Smooth muscle cell (in vitro differentiated cells): ENCODE measurements around the gene DUSP10. TPM values are rescaled to one million over a fixed set of nuclear protein-coding genes. Genes with fewer than 3 reads are reported as not detected.

Experiments
- DNase-seq: peaks from one replicate; lab custom pipeline; 2025; ENCODE audit not compliant: unreplicated experiment; lab: John Stamatoyannopoulos, UW
- H2AFZ ChIP-seq: fragments of 200-600 bp; sonication (generic); 2 replicates; pipeline ENCODE4 v1.6.0; 2016; ENCODE audit warnings: antibody characterized with exemption, low read depth, mild to moderate bottlenecking
- H3F3A ChIP-seq: fragments of 200-600 bp; sonication (generic); 2 replicates; pipeline ENCODE4 v1.6.0; 2017; ENCODE audit warnings: antibody characterized with exemption, low read depth
- H3K27ac ChIP-seq: fragments of 200-600 bp; sonication (generic); 2 replicates; pipeline ENCODE4 v1.5.1; 2016; ENCODE audit warnings: low read depth, mild to moderate bottlenecking
- H3K27me3 ChIP-seq: fragments of 200-600 bp; sonication (generic); 2 replicates; pipeline ENCODE4 v1.6.1; 2016; ENCODE audit warnings: low read depth, mild to moderate bottlenecking
- H3K36me3 ChIP-seq: fragments of 200-600 bp; sonication (generic); 2 replicates; pipeline ENCODE4 v1.5.1; 2016; ENCODE audit warnings: low read depth
- H3K4me1 ChIP-seq: fragments of 200-600 bp; sonication (generic); 2 replicates; pipeline ENCODE4 v1.5.1; 2016; ENCODE audit warnings: low read depth
- H3K4me2 ChIP-seq: fragments of 200-600 bp; sonication (generic); 2 replicates; pipeline ENCODE4 v1.6.0; 2016; ENCODE audit warnings: mild to moderate bottlenecking
- H3K4me3 ChIP-seq: fragments of 200-600 bp; sonication (generic); 2 replicates; pipeline ENCODE4 v1.5.1; 2016; ENCODE audit warnings: mild to moderate bottlenecking
- H3K79me2 ChIP-seq: fragments of 200-600 bp; sonication (generic); 2 replicates; pipeline ENCODE4 v1.6.0; 2016; ENCODE audit warnings: low read depth, mild to moderate bottlenecking
- H3K9ac ChIP-seq: fragments of 200-600 bp; sonication (generic); 2 replicates; pipeline ENCODE4 v1.6.0; 2016; ENCODE audit warnings: low read depth
- H3K9me3 ChIP-seq: fragments of 200-600 bp; sonication (generic); replicated peaks from 2 replicates; pipeline ENCODE4 v1.5.1; 2016; ENCODE audit warnings: low read depth
- H4K20me1 ChIP-seq: fragments of 200-600 bp; sonication (generic); 2 replicates; pipeline ENCODE4 v1.6.0; 2016; ENCODE audit warnings: low read depth
- WGBS: methylation state at CpG from one replicate; pipeline ENCODE4 v1.1.7; 2016; ENCODE audit warnings: low lambda C conversion rate; 5-methylcytosine and 5-hydroxymethylcytosine counted together
- polyA plus RNA-seq: library from polyadenylated mRNA; unstranded; fragments of >200 nt; fragmentation: Nextera tagmentation; extraction: Ambion mirVana; gene quantifications from 2 replicates; pipeline ENCODE4 v1.2.1, GENCODE V29; 2016
- total RNA-seq: library from RNA; depleted of rRNA; stranded (reverse); fragments of >200 nt; gene quantifications from 2 replicates; pipeline ENCODE4 v1.2.3, GENCODE V29; 2014
- TF ChIP-seq, protein P1 (sequence below): fragments of 200-600 bp; sonication (generic); IDR thresholded peaks from 2 replicates; pipeline ENCODE4 v1.5.1; 2017; ENCODE audit warnings: borderline replicate concordance, mild to moderate bottlenecking, antibody characterized with exemption; ENCODE audit not compliant: insufficient read depth, poor library complexity, severe bottlenecking

The DUSP10 gene
- total and polyA plus RNA-seq, 2 experiments from 2014 or later = 49.7 to 104 TPM

DNA sequence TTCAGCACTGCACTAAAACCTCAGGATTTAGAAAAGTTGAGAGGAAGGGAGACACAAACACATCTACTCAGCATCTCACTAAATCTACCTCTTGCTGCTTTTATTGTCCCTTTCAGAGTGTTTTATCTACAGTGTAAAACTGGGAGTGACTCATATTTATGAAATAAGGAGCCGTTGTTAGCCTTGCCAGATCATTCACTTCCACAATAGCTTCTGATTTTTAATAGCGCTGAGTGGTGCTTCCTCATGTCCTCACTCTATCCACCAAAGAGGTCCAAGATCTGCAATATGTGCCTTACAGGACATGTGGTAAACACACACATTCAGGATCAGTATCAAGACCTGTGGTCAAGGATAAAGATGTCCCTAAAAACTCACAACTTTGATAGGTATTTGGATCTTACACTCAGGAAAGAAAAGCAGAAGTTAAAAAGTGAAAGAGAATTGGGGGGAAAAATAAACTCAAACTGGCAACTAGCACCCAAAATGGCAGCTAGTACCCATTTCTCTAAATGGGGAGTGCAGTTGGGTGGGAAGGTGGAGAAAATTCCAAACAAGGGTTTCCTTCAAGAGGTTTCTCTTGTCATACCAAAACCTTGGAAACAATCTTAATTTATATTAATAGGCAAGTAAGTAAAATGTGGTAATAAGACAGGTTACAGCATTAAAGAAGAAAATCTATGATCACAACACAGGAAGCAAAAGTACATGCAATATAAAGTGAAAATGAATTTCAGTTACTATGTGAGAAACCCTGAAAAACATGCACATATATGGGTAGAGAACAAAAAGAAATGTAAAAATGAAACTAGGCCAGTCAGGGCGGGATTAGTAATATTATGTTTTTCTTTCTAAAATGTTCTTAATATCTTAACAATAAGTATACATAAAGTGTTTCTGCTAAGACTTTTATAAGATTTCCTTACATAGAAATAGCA is 15.9 kb downstream of the DUSP10 start:
- Histone ChIP-seq H4K20me1 (peaks cover 51% of the 10 kb centered on the region), H3F3A (peaks cover 48% of the 10 kb centered on the region), H3K4me1 (peaks cover 11% of the 10 kb centered on the region), H3K79me2 (peaks cover 83% of the 10 kb centered on the region), H3K9me3 (no peaks in the 10 kb centered on the region), H3K36me3 (no peaks in the 10 kb centered on the region), H3K4me2 (peak overlapping the region; percentile 72), H3K27ac (peak overlapping the region; percentile 99), H3K9ac (no peak overlapping the region), H3K4me3 (no peak overlapping the region), H2AFZ (no peak overlapping the region), H3K27me3 (no peaks in the 10 kb centered on the region)
- WGBS = 74% methylated on average over 3 of the region's 3 CpGs
- no peak for DNase-seq
- TF ChIP-seq, protein P1, sequence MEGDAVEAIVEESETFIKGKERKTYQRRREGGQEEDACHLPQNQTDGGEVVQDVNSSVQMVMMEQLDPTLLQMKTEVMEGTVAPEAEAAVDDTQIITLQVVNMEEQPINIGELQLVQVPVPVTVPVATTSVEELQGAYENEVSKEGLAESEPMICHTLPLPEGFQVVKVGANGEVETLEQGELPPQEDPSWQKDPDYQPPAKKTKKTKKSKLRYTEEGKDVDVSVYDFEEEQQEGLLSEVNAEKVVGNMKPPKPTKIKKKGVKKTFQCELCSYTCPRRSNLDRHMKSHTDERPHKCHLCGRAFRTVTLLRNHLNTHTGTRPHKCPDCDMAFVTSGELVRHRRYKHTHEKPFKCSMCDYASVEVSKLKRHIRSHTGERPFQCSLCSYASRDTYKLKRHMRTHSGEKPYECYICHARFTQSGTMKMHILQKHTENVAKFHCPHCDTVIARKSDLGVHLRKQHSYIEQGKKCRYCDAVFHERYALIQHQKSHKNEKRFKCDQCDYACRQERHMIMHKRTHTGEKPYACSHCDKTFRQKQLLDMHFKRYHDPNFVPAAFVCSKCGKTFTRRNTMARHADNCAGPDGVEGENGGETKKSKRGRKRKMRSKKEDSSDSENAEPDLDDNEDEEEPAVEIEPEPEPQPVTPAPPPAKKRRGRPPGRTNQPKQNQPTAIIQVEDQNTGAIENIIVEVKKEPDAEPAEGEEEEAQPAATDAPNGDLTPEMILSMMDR = no peak

DNA sequence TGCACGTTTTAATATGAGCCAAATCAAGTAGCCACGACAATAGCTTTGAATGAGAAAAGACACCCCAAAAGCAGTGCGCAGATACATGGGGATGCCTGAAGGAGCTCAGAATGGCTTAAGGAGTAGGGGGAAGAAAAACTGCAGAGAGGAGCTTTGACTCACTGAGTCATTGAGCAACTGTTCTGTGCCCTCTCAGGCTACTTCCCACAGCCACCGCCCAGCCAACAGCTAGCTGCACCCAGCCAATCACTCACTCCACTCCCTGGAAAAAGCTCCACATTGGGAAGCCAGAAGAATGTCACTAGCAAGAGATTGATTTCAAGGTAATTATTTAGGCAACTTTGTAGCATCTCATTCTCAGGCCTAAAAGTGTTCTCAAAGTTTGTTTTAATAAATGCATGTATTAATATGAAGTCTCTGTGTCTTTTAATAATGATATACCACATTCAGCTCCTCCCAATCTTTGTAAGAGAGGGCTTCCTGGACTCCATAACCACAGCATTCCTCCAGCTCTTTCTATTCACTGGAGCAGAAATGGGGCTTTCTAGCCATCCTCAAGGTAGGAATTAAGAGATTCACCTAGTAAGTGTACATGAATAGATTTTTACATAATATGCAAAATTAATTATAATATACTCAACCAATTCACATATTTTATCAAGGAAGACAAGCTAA is 16.8 kb downstream of the DUSP10 start:
- H3K36me3 ChIP-seq = no peaks in the 10 kb centered on the region
- H3K4me2 ChIP-seq = peak overlapping the region; percentile 72
- TF ChIP-seq, protein P1 = no peak
- no peak for DNase-seq
- H3K4me3 ChIP-seq = no peak overlapping the region
- peaks cover 83% of the 10 kb centered on the region for H3K79me2 ChIP-seq
- H4K20me1 ChIP-seq = peaks cover 44% of the 10 kb centered on the region
- peaks cover 48% of the 10 kb centered on the region for H3F3A ChIP-seq
- peak overlapping the region; percentile 99 for H3K27ac ChIP-seq
- WGBS = 84% methylated on average over 4 of the region's 4 CpGs
- H3K9ac ChIP-seq = no peak overlapping the region
- H3K27me3 ChIP-seq = no peaks in the 10 kb centered on the region
- H3K4me1 ChIP-seq = peaks cover 13% of the 10 kb centered on the region
- H2AFZ ChIP-seq = no peak overlapping the region
- no peaks in the 10 kb centered on the region for H3K9me3 ChIP-seq

DNA sequence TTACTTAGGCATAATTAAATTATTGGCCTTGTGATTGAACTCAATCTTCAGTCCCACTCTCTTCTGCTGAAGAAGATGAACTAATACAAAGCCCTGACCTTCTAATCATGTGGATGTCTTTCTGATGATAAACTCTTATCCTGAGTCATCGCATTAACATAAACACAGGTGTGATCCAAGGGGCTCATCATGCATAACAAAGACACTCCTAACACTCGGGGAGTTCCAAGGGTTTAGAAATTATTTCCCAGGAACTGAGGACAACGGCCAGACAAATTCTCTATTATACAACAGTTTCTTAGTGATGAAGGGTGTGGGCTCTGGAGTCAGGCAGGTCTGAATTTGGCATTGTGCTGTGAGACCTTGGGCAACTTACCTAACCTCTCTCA is 18.0 kb downstream of the DUSP10 start:
- no peak overlapping the region for H2AFZ ChIP-seq
- H3K4me1 ChIP-seq = peaks cover 18% of the 10 kb centered on the region
- peaks cover 32% of the 10 kb centered on the region for H4K20me1 ChIP-seq
- no peaks in the 10 kb centered on the region for H3K27me3 ChIP-seq
- H3K36me3 ChIP-seq = no peaks in the 10 kb centered on the region
- no peak overlapping the region for H3K4me3 ChIP-seq
- H3K9me3 ChIP-seq = no peaks in the 10 kb centered on the region
- WGBS = 85% methylated on average over 3 of the region's 3 CpGs
- no peak overlapping the region for H3K9ac ChIP-seq
- H3K79me2 ChIP-seq = peaks cover 80% of the 10 kb centered on the region
- peaks cover 48% of the 10 kb centered on the region for H3F3A ChIP-seq
- no peak for DNase-seq
- H3K27ac ChIP-seq = peak overlapping the region; percentile 99
- peak overlapping the region; percentile 32 for H3K4me2 ChIP-seq
- TF ChIP-seq, protein P1 = no peak
